Esophagus (tissue), 2 donors: ENCODE data around the gene HS3ST5. TPM values are rescaled to one million over a fixed set of nuclear protein-coding genes. Genes with fewer than 3 reads are reported as not detected.
"Not testable (repeated sequence)": the region's sequence is repeated elsewhere in the genome, so short reads cannot be mapped to it uniquely, and the experiment has no call there.

Experiments used
- H3K27ac ChIP-seq, 2 donors: one replicate each; pipeline ENCODE4 v1.5.1; 2013; ENCODE audit warnings: low read depth in 2 of 2, mild to moderate bottlenecking in 2 of 2, inconsistent platforms in 1 of 2, low read length in 1 of 2, moderate library complexity in 1 of 2
- H3K27me3 ChIP-seq, 2 donors: one replicate each; pipeline ENCODE4 v1.6.1; 2013; ENCODE audit warnings: low read length in 2 of 2, control low read depth in 1 of 2, mild to moderate bottlenecking in 1 of 2; ENCODE audit not compliant: insufficient read depth in 2 of 2, control insufficient read depth in 1 of 2
- H3K36me3 ChIP-seq, 2 donors: one replicate each; pipeline ENCODE4 v1.6.1; 2013; ENCODE audit warnings: low read length in 1 of 2; ENCODE audit not compliant: control insufficient read depth in 2 of 2, insufficient read depth in 2 of 2
- H3K4me1 ChIP-seq, 2 donors: one replicate each; pipeline ENCODE4 v1.6.1; 2013; ENCODE audit warnings: low read length in 1 of 2; ENCODE audit not compliant: control insufficient read depth in 2 of 2, insufficient read depth in 2 of 2
- H3K4me3 ChIP-seq, 2 donors: one replicate each; pipeline ENCODE4 v1.5.1; 2013; ENCODE audit warnings: low read length in 2 of 2, mild to moderate bottlenecking in 2 of 2, low read depth in 1 of 2, moderate library complexity in 1 of 2
- H3K9me3 ChIP-seq, 2 donors: one replicate each; pipeline ENCODE4 v1.6.1; 2013; ENCODE audit warnings: mild to moderate bottlenecking in 2 of 2, low read depth in 1 of 2, low read length in 1 of 2, moderate library complexity in 1 of 2; ENCODE audit not compliant: control insufficient read depth in 2 of 2, insufficient read depth in 1 of 2
- WGBS, 2 donors: extraction: QIAGEN DNeasy Blood & Tissue Kit; methylation state at CpG; one replicate each; pipeline ENCODE4 v1.1.7; 2013; 5-methylcytosine and 5-hydroxymethylcytosine counted together
- polyA plus RNA-seq, 2 donors: library from polyadenylated mRNA; stranded (reverse); fragments of 200-250 nt; gene quantifications; one replicate each; pipeline ENCODE4 v1.2.3, GENCODE V29; 2013
- donor health status: healthy with polysubstance abuse.
- donor health status: Bipolar disorder and iron deficiency.

Gene HS3ST5
- polyA plus RNA-seq, 2 donors = not detected

DNA sequence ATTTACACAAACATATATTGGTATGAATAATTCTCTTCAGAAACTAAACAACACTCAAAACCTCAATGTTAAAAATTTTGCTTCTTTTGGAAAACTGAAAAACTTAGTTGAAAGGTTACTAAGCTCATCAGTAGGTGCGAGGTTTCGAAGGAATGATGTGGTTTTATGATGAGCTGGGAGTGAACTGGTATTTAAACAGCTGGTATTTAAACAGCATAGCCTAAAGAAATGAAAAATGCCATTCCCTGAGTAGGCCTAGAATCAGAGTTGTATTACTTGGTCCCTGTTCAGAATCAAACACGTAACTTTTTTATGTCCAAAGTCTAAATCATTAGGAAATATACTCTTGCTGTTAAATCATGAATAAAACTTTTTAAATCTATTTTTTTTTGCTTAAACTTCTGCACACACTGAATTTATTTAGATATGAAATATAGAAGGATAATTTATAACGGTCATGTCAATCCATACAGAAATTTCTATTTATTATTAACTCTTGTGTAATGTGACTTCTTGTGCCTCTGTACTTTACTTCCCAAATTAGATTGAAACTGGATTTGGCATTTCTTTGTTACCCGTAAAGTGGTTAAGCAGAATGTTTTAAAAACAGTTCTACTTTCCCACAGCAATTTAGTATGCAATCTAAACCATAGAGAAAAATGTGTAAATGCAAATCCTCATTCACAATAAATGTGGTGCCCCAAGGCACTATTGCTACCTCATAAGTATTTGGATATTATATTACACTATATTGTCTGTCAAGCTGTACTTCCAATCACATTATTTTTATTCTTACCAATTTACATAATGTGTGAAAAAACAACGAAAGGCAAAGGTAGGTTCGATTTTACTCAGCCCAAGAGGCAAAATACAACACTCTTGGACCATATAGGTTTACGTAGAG lies 124.1 kb downstream of the HS3ST5 start:
- H3K4me1 ChIP-seq = no peaks in the 10 kb centered on the region

DNA sequence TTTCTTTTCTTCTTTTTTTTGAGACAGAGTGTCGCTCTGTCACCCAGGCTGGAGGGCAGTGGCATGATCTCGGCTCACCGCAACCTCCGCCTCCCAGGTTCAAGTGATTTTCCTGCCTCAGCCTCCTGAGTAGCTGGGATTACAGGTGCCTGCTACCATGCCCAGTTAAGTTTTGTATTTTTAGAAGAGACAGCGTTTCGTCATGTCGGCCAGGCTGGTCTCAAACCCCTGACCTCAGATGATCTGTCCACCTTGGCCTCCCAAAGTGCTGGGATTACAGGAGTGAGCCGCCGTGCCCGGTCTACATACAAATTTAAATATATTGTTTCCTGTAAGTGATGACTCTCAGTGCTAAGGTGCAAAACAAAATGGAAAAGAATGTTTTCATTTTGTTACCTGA lies 124.8 kb downstream of the HS3ST5 start:
- H3K9me3 ChIP-seq, H3K27ac ChIP-seq, H3K27me3 ChIP-seq, H3K4me3 ChIP-seq, H3K4me1 ChIP-seq, H3K36me3 ChIP-seq: not testable (repeated sequence)
- WGBS, 2 donors = 88 to 94% methylated on average over 10 of the region's 10 CpGs

More for the DNA sequence above, 124.1 kb downstream of the HS3ST5 start:
- Histone ChIP-seq H3K27ac (no peak overlapping the region), H3K9me3 (no peaks in the 10 kb centered on the region), H3K36me3 (no peaks in the 10 kb centered on the region), H3K27me3 (no peaks in the 10 kb centered on the region), H3K4me3 (no peak overlapping the region)
- WGBS, 2 donors = 76 to 79% methylated on average over 8 of the region's 8 CpGs

DNA sequence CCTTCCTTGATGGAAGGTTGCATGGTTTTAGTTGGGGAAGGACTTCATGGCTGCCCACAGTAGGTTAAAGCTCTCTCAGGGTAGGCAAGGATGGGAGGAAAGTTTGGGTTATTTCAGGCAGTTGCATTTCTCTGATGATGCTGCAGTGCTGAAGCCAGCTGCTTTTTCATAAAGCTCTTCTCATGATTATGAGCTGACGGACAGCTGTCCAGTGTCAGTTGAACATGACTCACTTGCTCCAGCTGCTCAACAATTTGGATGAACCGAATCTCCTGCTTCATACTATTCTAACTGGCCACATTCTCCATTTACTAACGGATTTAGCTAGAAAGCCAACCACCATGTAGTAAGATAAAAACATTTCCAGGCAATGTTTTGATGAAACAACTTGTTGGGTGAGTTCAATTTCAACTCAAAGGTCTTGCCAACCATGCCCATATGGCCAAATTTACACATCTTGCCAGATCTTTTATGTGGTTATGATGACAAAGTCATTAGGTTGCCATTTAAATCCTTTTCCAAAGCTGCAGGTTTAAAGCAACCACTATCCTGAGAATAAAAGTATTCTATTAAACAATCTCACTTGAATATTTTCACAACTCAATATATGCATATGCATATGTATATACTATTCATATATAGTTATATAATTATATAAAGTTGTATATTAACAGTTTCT lies 125.9 kb downstream of the HS3ST5 start:
- no peaks in the 10 kb centered on the region for H3K36me3 ChIP-seq
- WGBS, 2 donors = 66 to 82% methylated on average over 3 of the region's 3 CpGs
- peaks cover 0 to 2% of the 10 kb centered on the region in 2 donors for H3K9me3 ChIP-seq
- H3K27ac ChIP-seq = no peak overlapping the region
- no peaks in the 10 kb centered on the region for H3K27me3 ChIP-seq
- no peaks in the 10 kb centered on the region for H3K4me1 ChIP-seq
- H3K4me3 ChIP-seq = no peak overlapping the region

DNA sequence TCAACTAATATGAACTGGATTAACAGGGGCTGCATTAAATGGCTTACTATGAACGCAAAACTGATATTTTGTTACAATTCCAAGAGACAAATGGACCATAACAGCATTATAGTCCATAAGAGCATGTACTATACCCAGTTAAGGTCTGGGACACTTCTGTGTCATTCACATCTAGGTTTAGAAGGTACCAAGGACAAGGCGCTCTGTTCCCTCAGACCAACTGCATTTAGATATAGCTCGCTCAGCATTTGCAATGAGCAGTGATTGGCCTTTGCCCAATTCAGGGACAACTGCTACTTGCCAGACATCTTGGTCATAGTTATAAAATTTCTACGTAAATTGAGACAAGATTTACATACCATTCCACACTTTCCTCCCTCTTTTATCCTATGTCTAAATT lies 132.4 kb downstream of the HS3ST5 start:
- no peaks in the 10 kb centered on the region for H3K27me3 ChIP-seq
- no peaks in the 10 kb centered on the region for H3K36me3 ChIP-seq
- 83 to 84% methylated on average over 4 of the region's 4 CpGs for WGBS, 2 donors
- H3K27ac ChIP-seq = no peak overlapping the region
- H3K9me3 ChIP-seq = peaks cover 0 to 2% of the 10 kb centered on the region in 2 donors
- no peak overlapping the region for H3K4me3 ChIP-seq
- no peaks in the 10 kb centered on the region for H3K4me1 ChIP-seq

DNA sequence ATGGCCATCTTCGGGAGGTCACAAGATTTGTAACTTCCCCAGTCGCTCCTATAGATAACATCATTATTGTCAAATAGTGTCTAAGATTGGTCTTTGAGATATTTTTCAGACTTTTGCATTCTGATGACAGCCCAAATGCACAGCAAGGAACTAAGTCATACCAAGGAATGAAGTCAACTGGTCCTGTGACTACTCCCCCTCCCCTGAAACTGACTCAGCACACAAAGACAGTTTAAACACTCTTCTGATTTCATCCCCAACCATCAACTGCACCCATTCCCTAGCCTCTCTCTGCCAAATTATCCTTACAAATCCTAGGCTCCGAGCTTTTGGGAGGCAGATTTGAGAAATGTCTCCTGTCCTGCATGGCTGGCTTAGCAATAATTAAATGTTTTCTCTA lies 139.4 kb downstream of the HS3ST5 start:
- WGBS, 2 donors = 84 to 85% methylated on average over 3 of the region's 3 CpGs
- Histone ChIP-seq H3K27me3 (no peaks in the 10 kb centered on the region), H3K4me1 (no peaks in the 10 kb centered on the region), H3K36me3 (no peaks in the 10 kb centered on the region), H3K27ac (no peak overlapping the region), H3K9me3 (no peaks in the 10 kb centered on the region), H3K4me3 (no peak overlapping the region)

DNA sequence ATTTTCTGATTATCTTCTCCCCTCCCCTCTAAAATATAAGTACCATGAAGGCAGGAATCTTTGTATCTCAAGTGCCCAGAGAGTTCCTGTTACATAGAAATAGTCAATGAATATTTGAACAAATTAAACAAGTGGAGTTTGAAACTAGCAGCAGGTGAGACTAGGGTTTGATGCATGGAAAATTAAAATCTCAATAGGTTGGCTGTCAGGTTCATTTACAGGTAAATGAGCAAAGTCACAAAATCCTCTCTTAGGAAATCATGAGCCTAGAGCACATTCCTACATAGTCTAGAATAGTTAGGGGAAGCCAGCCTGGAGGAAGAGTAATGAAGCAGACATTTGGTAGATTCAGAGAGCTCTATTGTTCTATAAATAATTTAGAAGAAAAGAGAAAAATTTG lies 140.4 kb downstream of the HS3ST5 start:
- H3K4me3 ChIP-seq = no peak overlapping the region
- H3K27me3 ChIP-seq = no peaks in the 10 kb centered on the region
- no peak overlapping the region for H3K27ac ChIP-seq
- H3K36me3 ChIP-seq = no peaks in the 10 kb centered on the region
- H3K9me3 ChIP-seq = no peaks in the 10 kb centered on the region
- no peaks in the 10 kb centered on the region for H3K4me1 ChIP-seq

DNA sequence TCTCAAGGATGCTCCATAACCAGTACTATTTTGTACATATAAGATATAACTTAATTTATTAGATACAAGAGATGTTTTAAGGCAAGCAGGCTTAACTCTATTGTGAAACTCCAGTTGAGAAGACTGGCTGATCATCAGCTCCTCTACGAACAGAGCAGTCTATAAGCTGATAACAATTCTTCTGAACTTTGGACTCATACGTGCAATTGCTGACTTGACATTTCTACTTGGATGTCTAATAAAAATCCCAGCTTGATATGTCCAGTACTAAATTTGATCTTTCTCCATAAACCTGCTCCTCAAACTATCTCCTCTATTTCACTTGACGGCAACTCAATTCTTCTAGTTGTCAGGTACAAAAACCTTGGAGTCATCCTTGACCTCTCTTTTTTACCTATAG lies 141.9 kb downstream of the HS3ST5 start:
- no peak overlapping the region for H3K27ac ChIP-seq
- no peaks in the 10 kb centered on the region for H3K27me3 ChIP-seq
- no peaks in the 10 kb centered on the region for H3K9me3 ChIP-seq
- 73 to 90% methylated on average over 3 of the region's 3 CpGs for WGBS, 2 donors
- no peaks in the 10 kb centered on the region for H3K4me1 ChIP-seq
- H3K4me3 ChIP-seq = no peak overlapping the region
- H3K36me3 ChIP-seq = no peaks in the 10 kb centered on the region

DNA sequence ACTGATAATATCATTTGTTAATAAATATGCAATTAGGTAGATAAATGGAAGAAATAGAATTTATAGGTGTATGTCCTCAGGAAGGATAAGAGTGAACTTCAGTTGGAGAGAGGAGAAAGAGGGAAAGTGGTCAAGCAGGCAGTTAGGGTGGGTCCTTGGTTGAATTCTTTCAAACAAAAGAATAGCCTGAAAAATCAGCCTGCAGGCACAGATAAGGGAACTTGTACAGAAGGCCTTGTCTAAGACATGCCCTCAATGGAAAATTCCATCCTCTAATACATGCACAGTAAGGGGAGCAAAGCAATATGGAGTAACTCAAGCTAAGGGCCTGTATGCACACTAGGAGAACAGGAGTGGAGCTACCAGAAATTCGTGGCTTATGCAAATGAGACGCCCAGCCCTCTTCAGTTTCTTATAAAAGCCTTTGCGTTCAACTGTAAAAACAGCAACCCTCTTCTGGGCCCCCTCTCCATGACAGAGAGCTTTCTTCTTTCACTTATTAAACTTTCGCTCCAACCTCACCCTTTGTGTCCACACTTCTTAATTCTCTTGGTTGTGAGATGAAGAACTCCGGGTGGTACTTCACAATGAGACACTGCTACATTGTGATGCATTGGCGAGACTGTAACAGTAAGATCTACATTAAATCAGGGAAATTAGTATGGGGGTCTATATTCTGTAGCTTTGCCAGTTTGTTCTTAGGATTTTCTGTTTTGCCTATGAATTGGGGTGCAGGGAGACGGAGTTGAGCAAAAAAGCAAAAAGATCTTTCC lies 147.0 kb downstream of the HS3ST5 start:
- WGBS, 2 donors = 75 to 77% methylated on average over 7 of the region's 7 CpGs
- H3K27me3 ChIP-seq = no peaks in the 10 kb centered on the region

DNA sequence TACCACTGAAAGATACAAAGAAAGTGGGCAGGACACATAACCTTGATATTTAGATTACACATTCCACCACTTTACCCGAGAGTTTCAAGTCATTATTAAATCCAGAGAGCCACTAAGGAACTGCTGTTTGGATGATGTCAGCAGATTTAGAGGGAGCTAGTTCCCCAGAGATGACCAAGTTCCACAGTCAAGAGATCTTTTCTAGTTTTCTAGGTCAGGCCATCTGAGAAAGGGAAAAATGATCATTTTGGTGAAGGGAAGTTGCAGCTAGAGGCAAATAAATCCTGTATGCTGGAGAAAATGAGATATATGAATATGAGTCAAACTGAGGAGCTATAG lies 147.8 kb downstream of the HS3ST5 start:
- 48 to 55% methylated on average over 1 of the region's 1 CpG for WGBS, 2 donors
- no peak overlapping the region for H3K4me3 ChIP-seq
- no peak overlapping the region for H3K27ac ChIP-seq
- H3K4me1 ChIP-seq = no peaks in the 10 kb centered on the region
- no peaks in the 10 kb centered on the region for H3K36me3 ChIP-seq
- H3K9me3 ChIP-seq = no peaks in the 10 kb centered on the region
- H3K27me3 ChIP-seq = no peaks in the 10 kb centered on the region

More for the DNA sequence above, 147.0 kb downstream of the HS3ST5 start:
- Histone ChIP-seq H3K27ac (no peak overlapping the region), H3K4me3 (no peak overlapping the region), H3K9me3 (no peaks in the 10 kb centered on the region), H3K4me1 (no peaks in the 10 kb centered on the region), H3K36me3 (no peaks in the 10 kb centered on the region)
